Hepatocyte (in vitro differentiated cells): ENCODE data around the gene TM4SF20.

Experiments used
- EZH2phosphoT487 ChIP-seq: fragments of 200-600 bp; sonication (generic); IDR thresholded peaks from one replicate; pipeline ENCODE4 v1.6.1; 2018; ENCODE audit warnings: antibody characterized with exemption, mild to moderate bottlenecking, low read depth, moderate library complexity; ENCODE audit not compliant: unreplicated experiment, severe bottlenecking
- TF ChIP-seq, protein P1 (sequence below): fragments of 200-600 bp; sonication (generic); IDR thresholded peaks from 2 replicates; pipeline ENCODE4 v1.5.1; 2016; ENCODE audit warnings: antibody characterized with exemption, mild to moderate bottlenecking; ENCODE audit not compliant: poor library complexity

DNA sequence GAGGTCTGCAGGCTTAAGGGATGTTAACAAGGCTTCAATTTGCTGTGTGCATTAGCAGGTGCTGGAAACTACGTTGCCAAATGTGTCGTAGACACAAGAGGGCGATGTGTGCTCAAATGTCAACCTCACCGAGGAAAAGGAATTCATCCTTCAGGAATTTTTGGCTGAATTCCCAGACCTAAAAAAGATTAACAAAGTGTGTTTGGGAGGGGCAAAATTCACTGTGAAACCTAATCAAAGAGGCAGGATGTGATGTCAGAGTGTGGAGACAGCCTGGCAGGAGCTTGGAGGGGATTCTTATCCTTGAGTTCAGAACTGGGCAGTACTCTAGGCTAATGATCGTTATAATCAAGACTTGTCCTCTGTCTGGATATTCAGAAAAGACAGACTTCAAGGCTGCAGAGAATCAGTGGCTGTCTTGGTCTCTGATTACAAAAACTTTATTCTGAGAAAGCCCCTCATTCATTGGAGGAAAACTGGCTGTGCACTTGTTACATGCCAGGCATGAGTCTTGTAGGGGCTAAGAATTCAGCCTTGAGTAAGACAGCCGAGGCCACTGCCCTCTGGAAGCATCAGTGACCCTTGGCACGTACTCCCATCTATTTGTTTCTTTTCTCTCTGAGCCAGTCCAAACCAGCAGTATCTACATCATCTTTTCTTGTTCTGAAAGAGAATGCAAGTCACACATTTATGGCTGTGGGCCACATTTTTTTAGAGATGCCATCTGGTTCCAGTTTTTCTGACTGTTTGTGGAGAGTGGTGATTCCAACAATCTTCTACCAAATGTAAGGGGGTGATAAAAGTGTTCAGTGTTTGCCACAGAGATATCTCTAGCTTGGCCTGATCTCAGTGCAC lies 27.3 kb upstream of the TM4SF20 start:
- TF ChIP-seq, protein P1, sequence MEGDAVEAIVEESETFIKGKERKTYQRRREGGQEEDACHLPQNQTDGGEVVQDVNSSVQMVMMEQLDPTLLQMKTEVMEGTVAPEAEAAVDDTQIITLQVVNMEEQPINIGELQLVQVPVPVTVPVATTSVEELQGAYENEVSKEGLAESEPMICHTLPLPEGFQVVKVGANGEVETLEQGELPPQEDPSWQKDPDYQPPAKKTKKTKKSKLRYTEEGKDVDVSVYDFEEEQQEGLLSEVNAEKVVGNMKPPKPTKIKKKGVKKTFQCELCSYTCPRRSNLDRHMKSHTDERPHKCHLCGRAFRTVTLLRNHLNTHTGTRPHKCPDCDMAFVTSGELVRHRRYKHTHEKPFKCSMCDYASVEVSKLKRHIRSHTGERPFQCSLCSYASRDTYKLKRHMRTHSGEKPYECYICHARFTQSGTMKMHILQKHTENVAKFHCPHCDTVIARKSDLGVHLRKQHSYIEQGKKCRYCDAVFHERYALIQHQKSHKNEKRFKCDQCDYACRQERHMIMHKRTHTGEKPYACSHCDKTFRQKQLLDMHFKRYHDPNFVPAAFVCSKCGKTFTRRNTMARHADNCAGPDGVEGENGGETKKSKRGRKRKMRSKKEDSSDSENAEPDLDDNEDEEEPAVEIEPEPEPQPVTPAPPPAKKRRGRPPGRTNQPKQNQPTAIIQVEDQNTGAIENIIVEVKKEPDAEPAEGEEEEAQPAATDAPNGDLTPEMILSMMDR: peak; percentile 83
- no peak for TF ChIP-seq EZH2phosphoT487
